ENCODE measurements around the gene NUP133.
A peak's percentile ranks its signal among the peaks of the same experiment; 100 is the strongest.
"Not testable (repeated sequence)": the region's sequence is repeated elsewhere in the genome, so short reads cannot be mapped to it uniquely, and the experiment has no call there.

The NUP133 gene

DNA sequence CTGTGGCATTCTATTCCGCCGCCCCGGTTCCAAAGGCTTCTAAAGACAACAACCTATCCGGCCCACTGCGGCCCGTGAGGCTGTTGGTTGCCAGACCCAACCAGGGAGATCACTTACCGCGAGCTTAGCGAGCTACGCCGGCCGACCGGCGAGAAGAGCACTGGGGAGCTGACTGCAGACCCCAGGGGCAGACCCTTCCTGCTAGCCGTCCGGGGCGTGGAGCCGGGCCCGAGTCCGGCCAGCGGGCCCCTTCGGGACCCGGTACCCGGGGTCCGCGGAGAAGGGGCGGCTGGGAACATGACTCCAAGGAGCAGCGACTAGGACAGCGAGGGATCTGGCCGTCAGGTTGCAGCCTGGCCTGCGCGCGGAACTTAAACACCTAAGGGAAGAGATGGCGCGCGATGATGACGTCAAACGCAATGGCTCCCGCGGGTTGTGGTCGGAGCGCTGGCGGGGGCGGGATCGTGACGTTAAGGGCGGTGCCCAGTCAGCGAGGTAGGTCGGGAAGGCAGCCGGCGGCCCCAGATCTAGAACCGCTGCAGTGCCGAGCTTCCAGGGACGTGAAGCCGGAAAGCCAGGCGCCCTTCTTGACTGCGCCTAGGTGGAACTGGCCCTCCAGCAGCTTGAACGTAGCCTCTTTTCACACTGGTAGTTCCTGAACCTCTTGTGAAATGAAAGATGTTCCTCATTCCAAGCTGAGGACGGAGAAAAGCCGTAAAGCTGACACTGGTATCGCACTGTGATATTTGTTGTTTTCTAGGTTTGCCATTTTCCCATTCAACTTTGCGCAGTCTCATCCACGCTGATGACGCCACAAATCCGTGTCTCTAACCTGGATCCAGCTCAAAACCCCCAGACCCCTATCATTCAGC is at the start of gene NUP133:
Gene NUP133, minus strand, starts transcription at position 391 of the 872 bp plus-strand sequence. Its CDS starts 92 bp downstream, at position 299.
- DNase-seq (ENCODE audit: low read depth in 2 of 3, low spot score in 1 of 3), result peak; percentile 96 to 99 (median 99)

DNA sequence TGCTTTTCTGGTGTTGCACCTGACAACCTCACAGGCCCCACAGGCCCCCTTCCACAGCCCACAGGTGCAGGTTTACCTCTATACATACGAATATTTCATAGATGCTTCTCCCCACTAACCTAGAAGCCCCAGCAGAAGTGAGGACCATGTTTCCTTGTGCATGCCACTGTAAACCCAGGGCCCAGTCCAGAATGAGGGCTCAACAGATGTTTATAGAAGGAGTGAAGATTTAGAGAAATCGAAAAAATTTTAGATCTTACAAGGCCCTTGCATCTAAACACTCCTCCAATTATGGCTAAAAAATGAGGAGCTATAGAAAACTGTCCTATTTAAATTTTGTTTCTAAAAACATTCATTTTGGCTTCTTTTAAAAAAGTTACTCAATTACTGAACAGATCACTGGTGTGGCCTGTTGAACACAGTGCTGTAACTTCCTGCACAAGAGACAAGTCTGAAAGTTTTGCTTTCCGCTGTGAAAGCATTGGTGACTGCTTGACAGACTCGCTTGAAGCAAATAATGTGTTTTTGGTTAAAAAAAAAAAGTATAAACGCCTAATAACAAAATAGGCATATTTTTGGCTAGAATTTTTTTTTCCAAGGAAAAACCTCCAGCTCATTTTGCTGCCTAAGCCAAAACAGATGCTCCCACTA is 49.2 kb upstream of the NUP133 start:
- DNase-seq (ENCODE audit: low read depth in 2 of 3, low spot score in 1 of 3), result no peak

DNA sequence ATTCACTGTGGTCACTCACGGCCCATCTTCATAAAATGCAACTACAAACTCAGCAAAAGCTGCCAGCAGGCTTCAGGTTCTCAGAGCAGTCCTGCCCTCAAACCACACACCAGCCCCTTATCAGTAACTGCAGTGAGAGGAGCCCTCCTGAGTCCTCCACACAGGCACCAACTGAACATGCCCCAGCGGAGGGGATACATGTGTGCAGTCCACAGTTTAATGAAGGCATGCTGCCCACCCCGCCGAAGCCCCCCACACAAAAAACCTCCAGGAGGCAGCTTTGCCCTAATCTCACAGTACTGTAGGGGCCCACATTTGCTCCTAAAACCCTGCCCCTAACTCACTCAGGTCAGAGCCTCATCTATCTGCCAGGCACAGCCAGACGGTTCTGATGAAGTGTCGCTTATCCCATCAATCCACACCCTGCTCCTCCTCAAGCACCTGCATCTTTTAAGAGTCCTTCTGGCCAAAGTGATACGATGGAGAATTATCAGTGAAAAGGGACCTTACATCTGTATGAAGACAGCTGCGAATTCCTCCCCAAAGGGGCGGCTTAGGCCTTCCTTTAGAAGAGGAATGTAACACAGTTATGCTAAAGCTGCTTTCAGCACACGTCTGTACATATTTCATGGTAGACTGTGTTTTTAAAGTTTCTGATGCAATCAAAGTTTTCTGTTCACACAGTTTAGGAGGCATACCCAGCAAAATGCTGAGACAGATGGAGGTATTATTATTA is 46.9 kb upstream of the NUP133 start:
- no peak for DNase-seq (ENCODE audit: low read depth in 2 of 3, low spot score in 1 of 3)

DNA sequence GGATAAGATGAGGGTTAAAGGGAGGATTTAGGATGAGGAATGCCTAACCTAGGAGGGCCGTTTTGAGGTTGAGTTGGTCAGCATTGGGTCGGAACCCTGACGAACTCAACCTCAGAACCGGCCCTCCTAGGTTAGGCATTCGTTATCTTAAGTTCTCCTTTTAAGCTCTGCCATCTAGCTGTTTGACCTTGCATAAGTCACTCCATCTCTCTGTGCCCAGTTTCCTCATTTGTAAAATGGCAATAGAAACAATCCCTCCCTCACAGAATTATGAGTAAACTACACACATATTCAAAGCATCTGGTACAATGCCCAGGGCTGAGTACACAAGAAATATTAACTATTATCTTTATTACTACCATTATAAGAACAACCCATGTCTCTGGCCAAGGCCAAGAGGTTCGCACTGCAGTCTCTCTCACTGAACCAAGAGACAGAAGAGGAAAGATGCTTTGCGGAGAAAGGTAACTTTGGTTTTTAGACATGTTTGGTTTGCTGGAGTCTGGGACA is 45.5 kb upstream of the NUP133 start:
- no peak for DNase-seq (ENCODE audit: low read depth in 2 of 3, low spot score in 1 of 3)

DNA sequence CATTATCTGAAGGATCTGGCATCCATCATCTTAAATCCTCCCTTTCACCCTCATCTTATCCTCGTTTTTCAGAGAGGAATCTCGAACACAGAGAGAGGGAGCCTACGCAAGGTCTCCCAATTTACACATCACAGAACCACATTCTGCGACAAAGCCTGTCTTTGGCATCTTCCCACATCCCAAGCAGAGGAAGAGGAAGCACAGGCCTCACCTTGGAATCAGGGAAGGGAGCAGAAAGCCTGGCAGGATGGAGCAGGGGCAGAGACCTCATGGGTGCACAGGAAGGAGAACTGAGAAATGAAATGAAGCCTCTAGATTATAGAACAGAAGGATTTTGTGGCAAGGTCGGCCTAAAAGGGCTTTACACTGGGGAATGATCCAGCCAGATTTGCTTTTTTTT is 44.6 kb upstream of the NUP133 start:
- no peak for DNase-seq (ENCODE audit: low read depth in 2 of 3, low spot score in 1 of 3)

DNA sequence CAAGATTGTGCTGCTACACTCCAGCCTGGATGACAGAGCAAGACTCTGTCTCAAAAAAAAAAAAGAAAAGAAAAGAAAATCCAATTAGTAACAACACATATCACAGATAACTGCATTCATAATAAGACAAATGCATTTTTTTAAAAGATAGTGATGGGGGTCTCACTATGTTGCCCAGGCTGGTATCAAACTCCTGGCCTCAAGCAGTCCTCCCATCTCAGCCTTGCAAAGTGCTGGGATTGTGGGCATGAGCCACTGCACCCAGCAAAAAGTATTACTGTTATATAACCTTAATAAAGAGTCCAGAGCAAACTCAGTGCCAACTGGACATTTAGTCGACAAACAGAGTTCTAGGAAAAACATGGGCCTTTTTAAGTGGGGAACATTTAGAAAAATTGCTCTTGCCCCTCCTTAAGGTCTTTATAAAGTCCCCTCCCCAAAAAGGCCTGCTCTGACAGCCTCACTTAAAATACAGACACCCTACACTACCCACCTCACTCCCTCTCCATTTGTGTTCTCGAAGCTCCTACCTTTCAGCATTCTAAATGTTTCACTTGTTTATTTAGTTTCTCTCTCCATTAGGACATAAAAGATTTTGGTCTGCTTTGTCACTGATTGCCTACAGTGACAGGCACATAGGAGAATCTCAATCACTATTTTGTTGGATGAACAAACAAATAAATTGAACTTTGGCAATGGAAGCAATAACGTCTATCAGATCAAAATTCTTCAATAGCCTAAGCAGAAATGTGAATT is 42.8 kb upstream of the NUP133 start:
- no peak for DNase-seq (ENCODE audit: low read depth in 2 of 3, low spot score in 1 of 3)

DNA sequence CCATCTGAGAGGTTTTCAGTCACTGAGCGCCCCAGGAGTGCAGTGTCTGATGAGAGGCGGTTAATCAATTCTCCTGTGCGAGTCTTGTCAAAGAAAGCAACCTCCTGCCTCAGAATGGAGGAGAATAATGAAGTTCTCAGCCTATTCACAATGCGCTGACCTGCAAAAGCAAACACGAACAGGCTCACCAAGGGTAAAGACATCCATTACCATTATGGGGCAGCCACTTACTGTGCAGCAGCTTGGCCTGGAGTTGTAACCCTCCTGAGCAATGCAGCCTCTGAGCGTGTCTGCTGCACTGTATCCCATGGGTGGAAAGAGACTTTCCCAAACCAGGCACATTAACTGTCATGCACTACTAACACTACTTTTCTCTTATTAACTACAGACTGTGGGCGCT is 39.4 kb upstream of the NUP133 start:
- DNase-seq (ENCODE audit: low read depth in 2 of 3, low spot score in 1 of 3), result no peak

DNA sequence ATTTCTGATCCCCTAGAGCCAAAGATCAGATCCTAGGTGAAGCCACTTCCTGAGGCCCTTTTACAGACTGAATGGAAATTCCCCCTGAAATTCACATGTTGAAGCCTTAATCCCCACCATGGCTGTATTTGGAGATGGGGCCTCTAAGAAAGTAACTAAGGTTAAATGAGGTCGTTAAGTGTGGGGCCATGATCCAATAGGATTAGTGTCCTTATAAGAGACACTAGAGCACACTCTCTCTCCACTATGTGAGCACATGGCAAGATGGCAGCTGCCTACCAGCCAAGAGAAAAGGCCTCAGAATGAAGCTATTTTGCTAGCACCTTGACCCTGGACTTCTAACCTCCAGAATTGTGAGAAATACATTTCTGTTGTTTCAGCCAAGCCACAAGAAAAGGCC is 36.4 kb upstream of the NUP133 start:
- no peak for DNase-seq (ENCODE audit: low read depth in 2 of 3, low spot score in 1 of 3)

DNA sequence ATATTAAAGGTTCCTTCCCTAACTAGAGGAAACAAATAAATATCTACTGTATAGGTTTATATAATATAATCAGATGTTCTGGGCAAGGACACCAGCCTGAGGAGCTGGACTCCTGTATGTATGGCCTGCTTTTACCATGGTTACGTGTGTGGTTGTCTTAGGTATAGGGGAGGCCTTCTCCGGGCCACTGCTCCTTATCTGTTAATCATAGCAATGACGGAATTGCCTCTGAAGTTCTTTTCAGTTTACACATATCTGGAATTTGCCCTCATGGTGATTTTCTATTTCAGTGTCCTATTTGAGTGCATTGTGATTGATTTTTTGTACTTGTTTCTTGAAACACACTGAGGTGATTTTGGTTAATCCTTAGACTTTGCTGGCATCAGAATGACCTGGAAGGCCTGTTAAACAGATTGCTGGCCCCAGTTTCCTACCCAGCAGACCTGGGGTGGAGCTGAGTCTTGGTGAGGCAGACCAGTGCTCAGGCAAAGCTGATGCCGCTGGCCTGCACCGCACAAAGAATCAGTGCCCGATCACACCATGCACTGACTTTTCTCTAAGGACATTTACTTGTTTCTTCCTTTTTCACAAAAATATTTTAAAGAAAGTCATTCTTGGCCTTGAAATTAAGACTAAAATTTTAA is 31.8 kb upstream of the NUP133 start:
- DNase-seq (ENCODE audit: low read depth in 2 of 3, low spot score in 1 of 3), result no peak

DNA sequence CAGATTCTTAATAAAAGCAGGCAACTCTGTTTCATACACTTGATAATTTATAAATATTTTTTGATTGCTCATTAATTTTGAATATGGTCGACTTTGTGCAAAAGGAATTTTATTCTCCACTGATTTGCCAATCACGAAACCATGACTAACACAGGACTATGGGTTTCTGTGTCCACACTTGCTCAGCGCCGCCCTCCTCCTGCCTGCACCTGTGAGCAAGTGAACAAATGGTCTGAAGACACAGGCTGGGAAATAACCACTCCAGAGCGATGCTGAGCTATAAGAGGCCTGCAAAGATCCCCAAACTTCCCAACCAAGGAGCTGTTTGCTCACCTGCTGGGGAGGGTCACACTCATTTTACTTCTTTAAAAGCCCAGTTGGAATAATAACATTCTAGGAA is 30.8 kb upstream of the NUP133 start:
- no peak for DNase-seq (ENCODE audit: low read depth in 2 of 3, low spot score in 1 of 3)

DNA sequence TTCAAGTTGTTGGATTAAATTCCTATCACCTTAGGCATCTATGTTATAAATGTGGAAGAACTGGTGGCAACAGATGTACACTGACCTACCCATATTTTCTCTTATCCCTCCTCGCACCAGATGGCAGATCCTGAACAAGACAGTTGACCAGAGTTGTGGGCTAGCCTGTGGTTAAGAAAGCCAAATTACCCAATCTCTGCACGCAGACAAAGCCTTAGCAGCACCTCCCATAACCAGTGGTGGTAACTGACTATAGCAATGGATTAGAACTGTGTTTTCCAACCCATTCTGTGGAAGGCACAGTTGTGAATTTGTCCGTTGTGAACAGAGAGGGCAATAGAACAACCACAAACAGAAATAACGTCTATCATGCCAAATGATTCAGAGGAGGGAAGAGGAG is 29.8 kb upstream of the NUP133 start:
- DNase-seq (ENCODE audit: low read depth in 2 of 3, low spot score in 1 of 3), result no peak

DNA sequence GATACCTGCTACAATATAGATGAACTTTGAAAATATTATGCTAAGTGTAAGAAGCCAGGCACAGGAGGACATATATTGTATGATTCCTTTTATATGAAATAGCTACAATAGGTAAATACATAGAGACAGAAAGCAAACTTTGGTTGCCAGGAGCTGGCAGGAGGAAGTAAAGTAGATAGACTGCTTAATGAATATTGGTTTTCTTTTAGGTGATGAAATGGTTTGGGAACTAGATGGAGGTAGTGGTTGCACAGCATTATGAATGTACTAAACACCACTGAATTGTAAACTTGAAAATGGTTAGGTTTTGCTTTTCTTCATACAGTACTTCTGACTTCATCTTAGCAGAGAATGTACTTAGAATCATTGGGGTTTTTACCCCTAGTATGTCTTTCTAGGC is 28.8 kb upstream of the NUP133 start:
- no peak for DNase-seq (ENCODE audit: low read depth in 2 of 3, low spot score in 1 of 3)

DNA sequence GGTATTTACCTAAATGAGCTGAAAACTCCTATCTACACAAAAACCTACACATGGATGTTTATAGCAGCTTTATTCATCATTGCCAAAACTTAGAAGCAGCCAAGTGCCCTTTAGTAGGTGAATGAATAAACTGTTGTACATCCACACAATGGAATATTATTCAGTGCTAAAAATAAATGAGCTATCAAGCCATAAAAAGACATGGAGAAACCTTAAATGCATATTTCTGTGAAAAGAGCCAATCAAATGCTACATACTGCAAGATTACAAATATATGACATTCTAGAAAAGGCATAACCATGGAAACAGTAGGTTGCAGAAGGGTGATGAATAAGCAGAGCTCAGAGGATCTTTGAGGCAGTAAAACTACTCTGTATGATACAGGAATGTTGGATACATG is 27.1 kb upstream of the NUP133 start:
- DNase-seq (ENCODE audit: low read depth in 2 of 3, low spot score in 1 of 3), result no peak

DNA sequence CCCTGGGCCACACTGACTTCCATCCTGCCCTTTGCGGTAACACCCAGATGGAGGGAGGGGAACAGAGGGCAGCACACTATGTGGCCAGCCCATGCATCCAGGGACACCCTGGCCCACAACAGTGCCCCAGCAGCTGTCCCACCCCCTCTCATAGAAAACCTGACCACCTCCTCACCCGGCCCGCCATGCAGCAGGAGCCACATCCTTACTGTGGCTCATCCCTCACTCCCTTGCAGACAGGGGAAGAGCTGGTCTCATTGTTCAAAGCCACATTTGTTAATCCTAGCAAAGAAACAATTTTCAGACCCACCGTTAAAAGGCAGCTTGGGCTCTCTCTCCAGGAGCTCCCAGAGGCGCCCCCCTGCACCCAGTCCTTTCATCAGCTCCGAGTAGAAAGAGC is 23.2 kb upstream of the NUP133 start:
- no peak for DNase-seq (ENCODE audit: low read depth in 2 of 3, low spot score in 1 of 3)

DNA sequence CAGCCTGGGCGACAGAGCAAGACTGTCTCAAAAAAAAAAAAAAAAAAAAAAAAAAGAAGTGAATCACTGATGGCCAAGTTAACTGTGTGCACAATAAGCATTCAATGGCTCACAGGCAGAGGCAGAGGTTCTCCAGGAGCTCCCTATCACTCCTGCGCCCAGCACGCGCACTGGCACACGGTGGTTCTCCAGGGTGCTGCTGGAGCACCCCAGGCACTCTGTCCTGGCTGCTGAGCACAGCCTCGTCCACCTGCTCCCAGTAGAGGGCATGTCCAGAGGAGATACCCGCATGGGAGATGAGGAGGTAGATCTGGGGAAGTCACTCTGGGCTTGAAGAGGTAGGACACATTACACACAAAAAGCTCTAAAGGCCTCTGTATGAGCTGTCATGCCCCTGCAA is 21.5 kb upstream of the NUP133 start:
- DNase-seq (ENCODE audit: low read depth in 2 of 3, low spot score in 1 of 3), result no peak

DNA sequence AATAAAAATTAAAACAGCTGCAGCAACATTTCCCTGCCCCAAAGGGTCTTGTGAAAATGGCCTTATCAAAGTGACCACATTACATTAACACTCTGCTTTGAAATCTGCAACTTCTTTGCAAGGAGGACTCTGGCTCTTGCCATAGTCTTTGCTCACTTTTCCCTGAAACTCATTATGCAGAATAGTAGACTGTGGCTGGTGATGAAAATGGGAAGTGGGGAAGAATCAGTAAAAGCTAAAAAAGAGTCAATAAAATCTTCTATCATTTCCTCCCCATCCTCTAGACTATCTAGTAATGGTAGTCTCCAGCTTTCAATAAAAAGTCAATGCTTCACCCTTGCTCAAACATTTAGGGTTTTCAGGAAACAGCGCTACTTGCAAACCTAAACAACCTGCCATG is 18.6 kb upstream of the NUP133 start:
- DNase-seq (ENCODE audit: low read depth in 2 of 3, low spot score in 1 of 3), result no peak

DNA sequence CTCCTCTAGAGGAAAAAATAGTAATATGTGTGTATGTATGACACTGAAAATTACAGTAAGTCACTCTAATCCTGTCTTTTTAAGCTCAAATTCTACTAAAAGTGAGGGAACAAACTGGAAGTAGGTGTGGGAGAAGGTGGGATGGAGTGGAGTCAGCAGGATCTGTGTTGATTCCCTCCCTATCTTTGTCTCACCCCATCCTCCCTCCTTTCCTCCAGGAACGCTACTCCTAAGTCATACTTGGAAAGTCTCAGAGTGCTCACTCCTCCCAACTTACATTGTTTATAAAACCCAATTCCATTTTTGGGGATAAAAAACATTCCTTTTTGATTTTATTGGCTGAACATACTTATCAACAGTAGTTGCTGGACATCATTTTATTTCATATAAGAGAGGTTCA is 14.9 kb upstream of the NUP133 start:
- no peak for DNase-seq (ENCODE audit: low read depth in 2 of 3, low spot score in 1 of 3)

DNA sequence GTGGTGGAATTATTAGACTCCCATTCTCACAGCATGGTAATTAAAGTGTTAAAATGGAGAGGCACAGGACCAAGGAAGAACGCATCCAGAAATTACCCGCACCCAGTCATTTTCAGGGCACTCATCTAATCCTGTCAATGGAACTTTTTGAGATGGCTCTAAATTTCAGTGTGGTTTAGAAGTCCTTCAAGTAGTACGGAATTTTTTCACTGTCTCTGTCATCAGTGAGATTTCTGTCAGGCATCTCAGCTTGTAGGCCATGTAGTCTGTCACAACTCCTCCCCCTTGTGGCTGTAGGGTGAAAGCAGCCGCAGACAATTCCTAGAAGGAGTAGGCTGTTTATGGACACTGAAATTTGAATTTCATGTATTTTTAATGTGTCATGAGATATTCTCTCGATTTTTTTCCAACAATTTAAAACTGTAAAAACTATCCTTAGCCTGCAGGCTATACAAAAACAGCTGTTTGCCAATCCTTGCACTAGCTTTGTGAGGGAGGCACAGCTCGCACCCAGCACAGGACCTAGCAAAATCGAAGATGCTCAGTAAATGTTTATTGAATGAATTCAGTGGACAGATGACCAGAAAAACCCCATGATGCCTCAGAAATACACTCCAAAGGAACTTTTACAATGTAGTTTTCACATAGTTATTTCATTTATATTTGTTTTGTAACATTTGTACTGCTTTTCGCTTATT is 6.6 kb upstream of the NUP133 start:
- peak; percentile 15 to 41 (median 37) for DNase-seq (ENCODE audit: low read depth in 2 of 3, low spot score in 1 of 3)

DNA sequence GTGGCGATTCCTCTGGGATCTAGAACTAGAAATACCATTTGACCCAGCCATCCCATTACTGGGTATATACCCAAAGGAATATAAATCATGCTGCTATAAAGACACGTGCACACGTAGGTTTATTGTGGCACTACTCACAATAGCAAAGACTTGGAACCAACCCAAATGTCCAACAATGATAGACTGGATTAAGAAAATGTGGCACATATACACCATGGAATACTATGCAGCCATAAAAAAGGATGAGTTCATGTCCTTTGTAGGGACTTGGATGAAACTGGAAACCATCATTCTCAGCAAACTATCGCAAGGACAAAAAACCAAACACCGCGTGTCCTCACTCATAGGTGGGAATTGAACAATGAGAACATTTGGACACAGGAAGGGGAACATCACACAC is 3.5 kb upstream of the NUP133 start:
- DNase-seq (ENCODE audit: low read depth in 2 of 3, low spot score in 1 of 3), result not testable (repeated sequence)

DNA sequence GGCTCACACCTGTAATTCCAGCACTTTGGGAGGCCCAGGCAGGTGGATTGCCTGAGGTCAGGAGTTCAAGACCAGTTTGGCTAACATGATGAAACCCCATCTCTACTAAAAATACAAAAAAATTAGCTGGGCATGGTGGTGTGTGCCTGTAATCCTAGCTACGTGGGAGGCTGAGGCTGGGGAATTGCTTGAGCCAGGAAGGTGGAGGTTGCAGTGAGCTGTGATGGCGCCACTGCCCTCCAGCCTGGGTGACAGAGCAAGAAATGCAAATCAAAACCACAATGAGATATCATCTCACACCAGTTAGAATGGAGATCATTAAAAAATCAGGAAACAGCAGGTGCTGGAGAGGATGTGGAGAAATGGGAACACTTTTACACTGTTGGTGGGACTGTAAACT is 3.1 kb upstream of the NUP133 start:
- DNase-seq (ENCODE audit: low read depth in 2 of 3, low spot score in 1 of 3), result not testable (repeated sequence)

Measured in stimulated activated CD4-positive, alpha-beta T cell treated with anti-CD3 and anti-CD28 coated beads, Interleukin-12 subunit alpha, Interleukin-12 subunit beta, amount 100 ng/mL, for 48 hours (primary cell).